NCI-H2081 (cell line): Measurements from ENCODE around the gene SRPX.

Experiments used
- DNase-seq, 2 experiments: peaks; one replicate each; lab custom pipeline; 2025; lab: John Stamatoyannopoulos, UW

The SRPX gene

DNA sequence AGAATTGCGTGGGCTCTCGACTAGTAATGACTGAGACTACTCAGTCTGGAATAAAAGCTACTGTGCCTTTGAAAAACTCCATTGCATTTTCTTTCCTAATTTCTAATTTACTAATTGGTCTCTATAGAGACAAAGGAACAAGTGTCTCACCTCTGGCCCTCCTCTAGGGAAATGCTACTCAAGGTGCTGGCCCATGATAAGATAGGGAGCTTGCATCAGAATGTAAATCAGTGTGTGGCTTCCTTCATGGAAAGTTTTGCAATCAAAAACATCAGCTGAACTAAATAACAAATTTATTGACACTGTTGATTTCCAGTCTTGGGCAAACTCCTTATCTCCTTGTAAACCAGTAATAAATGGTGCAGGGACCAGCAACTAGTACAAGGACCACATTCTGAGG, 81.8 kb downstream of the SRPX start:
- no peak for DNase-seq

DNA sequence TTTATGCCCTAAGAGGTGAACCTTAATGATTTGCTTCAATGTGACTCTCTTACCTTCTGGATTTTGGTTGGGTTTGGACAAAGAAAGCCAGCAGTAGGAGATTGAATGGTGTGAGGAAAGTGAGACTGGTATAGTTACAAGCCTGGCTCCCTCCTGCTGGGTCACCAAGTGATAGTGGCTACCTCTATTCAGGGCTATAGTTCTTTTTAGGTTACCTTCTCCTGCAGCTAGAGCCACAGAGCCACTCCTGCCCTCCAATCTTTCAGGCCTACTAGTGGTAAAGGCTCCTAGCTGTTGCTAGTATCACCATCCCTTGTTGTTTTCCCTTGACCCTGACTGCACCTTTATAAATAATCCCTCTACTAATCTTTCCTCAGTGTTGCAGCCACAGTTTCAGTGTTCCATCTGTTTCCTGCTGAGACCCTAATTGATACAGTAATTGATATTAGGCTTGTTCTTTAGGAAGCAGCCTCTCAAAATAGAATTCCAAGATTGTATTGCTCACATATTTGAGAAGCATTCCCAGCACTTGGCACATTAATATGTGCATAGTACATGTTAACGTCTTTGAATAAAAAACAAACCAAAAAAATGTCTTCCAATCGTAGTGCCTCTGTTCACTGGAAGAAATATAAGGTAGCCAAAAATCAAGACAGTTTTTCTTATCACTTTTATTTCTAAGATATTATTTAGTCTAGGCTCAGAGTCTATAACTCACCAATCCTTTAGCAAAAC, 82.3 kb downstream of the SRPX start:
- DNase-seq = no peak

DNA sequence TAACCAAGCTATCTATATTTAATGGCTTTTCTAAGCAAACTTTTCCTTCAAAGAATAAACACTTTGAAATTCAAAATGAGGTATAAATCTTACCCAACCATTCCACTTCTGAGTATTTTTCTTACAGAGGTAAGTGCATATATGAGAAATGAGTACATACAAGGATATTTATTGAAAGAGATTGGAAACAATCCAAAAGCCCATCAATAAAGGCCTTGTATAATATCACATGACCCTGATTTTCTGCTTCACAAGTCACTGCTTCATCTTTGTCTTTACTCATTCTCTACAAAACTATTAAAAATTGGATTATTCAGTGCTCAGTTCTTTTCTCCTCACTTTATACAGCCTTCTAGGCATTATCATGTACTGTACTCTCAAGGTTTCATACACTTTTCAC, 91.3 kb downstream of the SRPX start:
- DNase-seq = no peak

DNA sequence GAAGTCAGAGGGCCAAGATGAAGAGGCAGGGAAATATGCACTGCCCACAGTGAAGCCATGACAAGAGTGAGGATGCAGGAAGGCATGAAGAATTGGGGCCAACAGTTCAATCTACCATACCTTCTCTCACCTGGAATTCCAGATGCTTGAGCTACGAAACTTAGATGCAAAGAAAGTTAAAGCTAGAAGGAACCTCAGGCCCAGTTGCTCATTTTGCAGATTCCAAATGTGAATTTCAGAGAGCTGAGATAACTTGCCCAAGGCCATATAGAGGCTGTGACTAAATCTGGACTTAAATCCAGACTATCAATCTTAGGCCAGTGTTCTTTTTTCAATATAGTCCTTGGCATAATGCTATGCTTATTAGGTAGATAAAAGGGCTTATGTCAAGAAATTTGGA, 92.7 kb downstream of the SRPX start:
- DNase-seq = no peak

DNA sequence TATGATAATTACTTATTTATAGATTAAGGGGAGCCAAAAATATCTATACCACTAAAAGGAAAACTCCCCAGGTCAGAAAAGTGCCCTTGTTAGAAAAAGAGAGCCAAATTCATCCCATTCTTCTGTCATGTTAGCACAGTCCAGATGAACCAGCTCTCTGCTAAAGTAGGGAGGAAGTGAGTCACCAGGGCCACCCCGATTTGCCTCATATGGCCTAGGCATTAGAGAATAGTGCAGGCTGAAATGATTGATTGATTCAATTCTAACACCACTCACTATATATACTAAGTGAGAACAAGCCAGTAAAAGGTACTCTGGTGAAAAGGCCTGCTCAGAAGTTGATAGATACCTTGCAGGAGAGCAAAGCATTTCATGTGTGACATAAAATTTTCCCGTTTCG, 94.5 kb downstream of the SRPX start:
- no peak for DNase-seq

DNA sequence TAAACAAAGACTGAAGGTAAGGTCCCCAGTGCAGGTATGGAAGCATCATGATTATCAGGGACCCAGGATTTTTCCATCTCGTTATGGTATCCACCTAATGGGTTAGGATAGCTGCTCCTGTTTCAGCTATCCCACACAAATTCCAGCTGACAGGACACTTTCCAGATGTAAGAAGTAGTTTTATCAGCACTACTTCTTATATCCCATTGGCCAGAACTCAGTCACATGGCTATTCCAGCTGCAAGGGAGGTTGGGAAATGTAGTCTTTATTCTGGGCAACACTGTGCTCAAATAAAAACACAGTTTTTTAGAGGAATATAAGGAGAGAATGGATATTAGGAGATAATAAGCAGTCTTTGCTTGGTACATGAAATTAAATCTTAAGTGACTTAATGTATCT, 96.7 kb downstream of the SRPX start:
- DNase-seq = no peak

DNA sequence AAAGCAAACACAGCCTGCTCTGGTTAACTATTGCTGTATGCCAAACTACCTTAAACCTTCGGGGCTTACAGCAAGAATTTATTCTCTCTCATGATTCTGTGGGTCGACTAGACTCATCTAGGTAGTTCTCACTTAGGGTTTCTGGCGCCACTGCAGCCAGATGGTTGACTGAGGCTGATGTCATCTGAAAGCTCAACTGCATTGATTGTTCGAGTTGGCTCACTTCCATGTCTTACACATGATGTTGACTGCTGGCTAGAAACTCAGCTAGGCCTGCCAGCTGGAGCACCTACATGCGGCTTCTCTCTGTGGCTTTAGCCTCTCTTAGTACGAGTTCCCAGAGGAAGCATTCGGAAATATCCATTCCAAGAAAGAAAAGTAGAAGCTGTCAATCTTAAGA, 103.2 kb downstream of the SRPX start:
- DNase-seq = peak; percentile 23 to 54

DNA sequence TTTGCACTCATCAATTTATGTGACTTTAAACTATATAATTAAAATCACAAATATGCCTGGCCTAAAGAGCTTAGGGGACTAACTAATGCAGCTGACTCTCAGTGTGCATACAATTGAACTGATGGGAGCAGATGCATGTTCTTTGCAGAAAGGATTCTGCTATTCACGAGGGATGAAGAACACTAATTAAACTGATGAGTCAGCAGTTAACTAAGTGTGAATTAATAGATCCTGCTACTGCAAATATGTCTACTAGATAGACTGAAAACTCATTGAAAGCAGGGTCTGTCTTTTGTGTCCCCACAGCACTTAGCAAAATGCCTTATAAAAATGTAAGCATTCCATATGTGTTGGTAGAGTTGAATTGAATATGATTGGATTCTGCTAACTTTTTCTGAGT, 104.0 kb downstream of the SRPX start:
- no peak for DNase-seq

DNA sequence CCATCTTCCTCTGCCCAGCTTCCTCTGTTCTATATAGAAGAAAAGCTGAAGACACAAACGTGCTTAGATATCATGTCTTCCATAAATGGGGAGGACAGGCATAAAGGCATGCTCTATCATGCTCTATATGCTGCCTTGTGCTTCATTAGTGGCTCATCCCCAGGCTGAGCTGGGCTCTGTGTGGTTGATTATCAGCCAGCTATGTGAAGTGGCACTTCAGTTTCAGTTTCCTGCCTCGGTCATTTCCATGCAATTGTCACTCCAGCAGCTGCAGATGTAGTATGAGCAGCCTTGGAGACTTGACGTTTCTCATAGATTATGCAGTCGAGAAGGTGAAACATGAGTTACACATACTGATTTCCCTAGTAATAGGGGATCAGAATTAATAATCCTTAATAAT, 108.1 kb downstream of the SRPX start:
- no peak for DNase-seq

DNA sequence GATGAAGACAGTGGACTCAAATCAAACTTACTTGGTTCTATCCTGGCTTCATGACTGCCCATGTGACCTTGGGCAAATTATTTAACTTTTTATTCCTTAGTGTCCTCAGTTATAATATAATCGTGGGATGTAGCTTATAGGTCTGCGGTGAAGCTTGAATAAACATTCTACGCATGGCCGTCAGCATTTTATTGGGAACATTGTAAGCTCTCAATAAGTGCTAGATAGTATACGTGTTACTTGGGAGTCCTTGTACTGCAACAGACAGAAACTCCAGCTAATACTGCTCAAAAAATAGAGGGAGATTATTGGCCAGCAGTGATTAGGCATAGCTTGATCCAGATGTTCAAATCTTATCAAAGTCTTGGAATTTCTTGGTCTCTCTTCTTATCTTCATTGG, 109.5 kb downstream of the SRPX start:
- DNase-seq = no peak

DNA sequence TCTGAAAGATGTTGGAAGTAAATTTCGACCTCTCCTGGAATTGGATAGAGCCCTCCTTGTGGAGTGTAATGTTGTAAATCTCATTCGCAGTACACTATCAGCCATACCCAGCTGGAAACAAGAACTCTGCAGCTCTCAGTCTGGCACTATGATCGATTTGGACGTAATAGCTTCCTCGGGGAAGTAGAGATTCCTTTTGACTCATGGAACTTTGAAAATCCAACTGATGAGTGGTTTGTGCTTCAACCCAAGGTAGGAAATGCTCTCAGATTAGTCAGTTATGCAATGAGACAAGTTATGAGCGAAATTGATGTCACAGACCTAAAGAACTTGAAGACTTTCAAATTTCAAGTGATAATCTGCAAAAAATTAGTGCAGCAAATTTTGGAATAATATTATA, 110.4 kb downstream of the SRPX start:
- DNase-seq = no peak

DNA sequence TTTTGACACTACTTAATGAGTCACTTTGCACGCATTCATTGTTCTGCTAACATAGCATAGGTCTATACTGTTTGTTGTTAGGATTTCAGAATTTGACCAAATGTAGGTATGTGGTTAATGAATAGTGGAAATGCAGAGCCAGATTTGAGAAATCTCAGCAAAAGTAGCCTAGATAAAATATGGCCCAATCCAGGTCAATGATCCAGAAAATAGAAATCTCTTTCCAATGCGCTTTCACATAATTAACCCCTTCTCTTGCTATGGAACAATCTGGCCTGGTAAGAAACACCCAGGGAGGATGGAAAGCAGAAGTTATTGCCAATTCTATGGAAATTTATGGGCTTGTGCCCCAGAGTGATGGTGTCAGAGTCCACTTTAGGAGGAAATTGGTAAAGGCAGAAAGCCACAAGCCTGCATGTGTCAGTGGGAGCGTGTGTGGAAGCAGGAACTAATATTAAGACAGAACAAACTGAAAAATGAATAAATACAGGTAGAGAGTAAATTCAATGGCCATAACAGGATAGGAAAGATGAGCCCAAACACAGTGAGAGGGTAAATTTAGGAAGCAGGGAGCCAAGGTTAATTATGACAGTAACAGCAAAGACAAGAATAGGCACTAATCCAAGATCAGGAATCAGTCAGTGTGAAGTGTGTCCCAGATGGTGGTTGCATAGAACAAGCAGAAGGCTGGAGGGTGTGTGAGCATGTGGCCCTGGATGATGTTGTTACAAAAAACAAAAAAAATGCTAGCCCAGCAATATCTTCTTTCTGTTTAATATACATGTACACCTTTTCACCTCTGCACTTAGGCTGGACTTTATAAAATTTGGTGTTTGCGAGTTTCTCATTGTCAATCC, 111.4 kb downstream of the SRPX start:
- DNase-seq = peak in 1 of 2 experiments; percentile 1

DNA sequence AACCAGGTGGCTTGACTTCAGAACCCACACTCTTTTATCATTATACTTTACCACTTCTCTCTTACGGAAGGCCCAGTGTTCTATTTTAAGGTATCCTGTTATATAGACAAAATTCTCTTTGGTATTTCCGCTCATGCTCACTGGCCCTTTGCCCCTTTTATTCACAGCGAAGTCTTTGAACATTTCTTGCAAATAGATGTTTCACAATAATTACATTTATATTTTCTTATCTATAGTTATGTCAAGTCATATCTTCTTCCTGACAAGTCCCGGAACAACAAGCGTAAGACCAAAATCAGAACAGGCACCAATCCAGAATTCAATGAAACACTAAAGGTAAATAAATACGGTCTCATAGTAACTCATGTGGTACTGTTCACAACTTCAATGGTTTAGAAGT, 112.3 kb downstream of the SRPX start:
- no peak for DNase-seq

DNA sequence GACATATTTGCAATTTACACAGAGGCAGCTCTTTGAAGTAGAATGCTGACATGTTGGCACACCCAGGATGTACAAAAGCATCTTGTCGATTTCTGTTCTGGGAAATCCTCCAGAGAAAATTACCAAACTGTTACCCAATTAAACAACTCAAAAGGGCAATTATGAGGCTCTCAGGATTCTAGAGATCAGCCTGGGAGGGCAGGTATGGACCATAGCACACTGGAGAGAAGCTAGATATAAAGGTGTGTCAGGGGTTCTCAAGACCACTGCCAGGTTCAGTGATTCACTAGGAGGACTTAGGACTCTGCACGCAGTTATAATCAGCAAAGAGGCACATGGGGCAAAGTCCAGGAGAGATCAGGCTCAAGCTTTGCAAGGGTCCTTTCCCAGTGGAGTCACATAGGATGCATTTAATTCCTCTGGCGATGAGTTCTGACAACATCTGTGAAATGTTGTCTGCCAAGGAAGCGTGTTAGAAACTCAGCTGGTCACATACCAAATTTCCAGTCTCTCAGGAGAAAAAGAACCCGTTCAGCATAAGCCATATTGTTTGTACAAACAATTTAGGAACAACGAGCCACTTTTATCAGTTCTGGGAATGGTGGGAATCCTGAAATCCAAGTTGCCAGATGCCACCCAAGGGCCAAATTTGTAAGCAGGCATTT, 113.5 kb downstream of the SRPX start:
- DNase-seq = no peak

DNA sequence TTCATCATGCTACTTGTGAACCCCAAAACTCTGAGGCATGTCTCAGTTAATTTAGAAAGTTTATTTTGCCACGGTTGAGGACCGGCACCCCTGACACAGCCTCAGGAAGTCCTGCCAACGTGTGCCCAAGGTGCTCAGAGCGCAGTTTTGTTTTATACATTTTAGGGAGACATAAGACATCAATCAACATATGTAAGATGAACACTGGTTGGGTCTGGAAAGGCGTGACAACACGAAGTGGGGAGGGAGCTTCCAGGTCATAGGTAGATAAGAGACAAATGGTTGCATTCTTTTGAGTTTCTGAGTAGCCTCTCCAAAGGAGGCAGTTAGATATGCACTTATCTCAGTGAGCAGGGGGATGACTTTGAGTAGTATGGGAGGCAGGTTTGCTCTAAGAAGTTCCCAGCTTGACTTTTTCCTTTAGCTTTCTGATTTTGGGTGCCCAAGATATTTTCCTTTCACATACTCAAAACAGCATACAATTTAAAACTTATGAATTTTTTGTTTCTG, 115.4 kb downstream of the SRPX start:
- DNase-seq = no peak

DNA sequence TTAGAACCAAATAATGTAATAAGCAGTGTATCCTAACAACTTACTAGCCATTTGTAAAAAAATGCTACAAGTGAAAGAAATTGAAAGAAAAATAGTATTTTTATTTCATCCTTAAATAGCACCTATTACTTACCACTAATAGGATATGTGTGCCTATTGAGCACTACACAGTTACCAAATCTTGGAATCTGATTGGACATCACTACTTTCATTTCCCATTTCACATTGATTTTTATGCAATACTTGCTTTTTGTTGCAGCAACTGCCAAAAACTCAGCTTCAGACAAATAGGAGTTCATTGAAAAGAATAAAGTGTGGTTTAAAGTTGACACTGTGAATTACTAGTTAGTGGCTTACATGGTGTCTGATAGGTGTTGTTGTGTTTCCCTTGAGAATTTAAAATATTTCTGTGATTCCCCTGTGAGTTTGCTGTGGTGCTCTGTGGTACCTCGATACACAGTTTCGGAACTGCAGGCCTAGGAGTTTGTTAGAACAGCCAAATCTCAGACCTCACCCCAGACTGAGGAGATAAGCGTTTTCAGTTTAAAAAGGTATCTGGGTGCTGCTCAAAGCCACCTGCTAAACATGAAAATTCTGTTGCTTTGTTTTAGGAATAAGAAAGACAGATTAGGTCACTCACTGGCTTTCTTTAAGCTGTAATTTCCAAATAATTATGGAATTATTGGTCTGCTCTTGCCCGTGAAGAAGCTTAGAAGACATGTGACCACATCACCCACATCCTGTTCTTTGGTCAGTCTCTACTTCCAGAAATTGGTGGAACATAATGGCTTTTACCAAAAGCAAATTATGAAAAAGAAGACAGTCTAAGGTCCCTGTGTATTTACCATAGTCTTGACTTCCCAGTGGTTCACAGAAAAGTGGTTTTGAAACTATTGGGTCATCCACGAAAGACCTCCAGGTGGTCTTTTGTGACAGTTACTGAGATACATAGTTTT, 116.5 kb downstream of the SRPX start:
- DNase-seq = no peak

DNA sequence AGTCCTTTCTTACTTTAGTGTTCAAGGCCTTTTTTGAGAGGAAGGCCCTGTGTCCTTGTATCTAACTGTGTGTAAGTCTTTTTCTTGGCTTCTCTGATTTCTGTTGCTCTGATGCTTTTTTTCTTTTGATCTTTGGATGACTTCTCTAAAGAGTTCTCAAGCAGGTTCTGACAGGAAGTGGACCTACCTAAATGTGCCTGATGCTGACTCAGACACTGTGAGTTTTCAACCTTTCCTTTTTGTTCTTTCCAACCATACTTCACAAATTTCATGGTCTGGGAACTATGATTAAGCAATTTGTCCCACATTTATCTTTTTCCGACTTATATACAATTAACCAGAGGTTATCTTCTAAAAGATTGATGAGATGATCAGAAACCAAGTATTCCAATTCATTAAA, 117.8 kb downstream of the SRPX start:
- DNase-seq = no peak

DNA sequence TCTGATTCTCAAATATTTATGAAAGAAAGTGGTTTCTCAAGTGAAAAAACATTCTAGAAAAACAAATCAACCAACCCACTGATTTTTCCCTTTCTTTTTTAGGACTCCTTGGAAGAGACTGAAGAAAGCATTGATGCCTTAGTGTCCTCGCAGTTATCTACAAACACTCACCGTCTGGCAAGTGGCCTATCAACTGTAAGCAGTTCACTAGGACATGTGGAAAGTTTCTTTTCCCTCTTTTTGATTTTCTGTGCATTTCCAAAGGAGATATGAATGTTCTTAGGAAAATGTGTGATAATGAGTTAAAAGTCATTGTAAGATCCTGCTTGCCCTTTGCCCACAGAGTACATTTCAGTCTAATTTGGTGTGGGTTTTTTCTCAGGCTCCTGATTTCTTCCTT, 118.4 kb downstream of the SRPX start:
- no peak for DNase-seq

DNA sequence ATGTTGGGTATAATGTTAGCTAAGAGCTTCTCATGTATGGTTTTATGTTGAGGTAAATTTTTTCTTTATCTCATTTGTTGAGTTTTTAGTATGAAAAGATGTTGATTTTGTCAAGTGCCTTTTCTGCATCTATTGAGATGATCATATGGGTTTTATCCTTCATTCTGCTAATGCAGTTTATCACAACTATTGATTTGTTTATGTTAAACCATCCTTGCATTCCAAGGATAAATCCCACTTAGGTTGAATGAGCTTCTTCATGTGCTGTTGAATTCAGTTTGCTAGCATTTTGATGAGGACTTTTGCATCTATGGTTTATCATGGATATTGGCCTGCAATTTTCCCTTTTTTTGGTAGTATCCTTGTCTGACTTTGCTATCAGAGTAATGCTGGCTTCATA, 121.0 kb downstream of the SRPX start:
- no peak for DNase-seq
